Activated CD4-positive, alpha-beta memory T cell treated with anti-CD3 and anti-CD28 coated beads for 36 hours (primary cell): Measurements from ENCODE around the gene ALKBH4. TPM values are rescaled to one million over a fixed set of nuclear protein-coding genes. Genes with fewer than 3 reads are reported as not detected.

Experiments
- CTCF ChIA-PET: fragments of 350-600 bp; sonication (Branson Sonifier 250); formaldehyde crosslinking; loops from one replicate; lab custom pipeline; 2021; ENCODE audit warnings: antibody characterized with exemption, inconsistent platforms; lab: Charles Lee
- POLR2A ChIA-PET: fragments of 350-600 bp; sonication (Branson Sonifier 250); formaldehyde crosslinking; loops from one replicate; lab custom pipeline; 2021; ENCODE audit warnings: antibody characterized with exemption; lab: Charles Lee
- DNase-seq: peaks from one replicate; pipeline ENCODE4 v3.0.0-alpha.2; 2020
- H3K27ac Mint-ChIP-seq: one replicate; pipeline ENCODE4 v1.8.0; 2021; ENCODE audit warnings: mixed read lengths
- H3K27me3 Mint-ChIP-seq: one replicate; pipeline ENCODE4 v1.8.0; 2021; ENCODE audit warnings: mixed read lengths
- H3K36me3 Mint-ChIP-seq: one replicate; pipeline ENCODE4 v1.8.0; 2021; ENCODE audit warnings: mixed read lengths
- H3K4me1 Mint-ChIP-seq: one replicate; pipeline ENCODE4 v1.8.0; 2021; ENCODE audit warnings: low read depth, mixed read lengths
- H3K4me3 Mint-ChIP-seq: one replicate; pipeline ENCODE4 v1.8.0; 2021; ENCODE audit warnings: mild to moderate bottlenecking, mixed read lengths
- H3K9me3 Mint-ChIP-seq: one replicate; pipeline ENCODE4 v1.8.0; 2021; ENCODE audit warnings: mixed read lengths
- intact Hi-C: fragments of 100-400 bp; cut with micrococcal nuclease; formaldehyde crosslinking; loops from one replicate; pipeline ENCODE4 v1.15.1; 2023
- total RNA-seq, 2 experiments: library from RNA; stranded (reverse); gene quantifications; one replicate each; pipeline ENCODE4 v1.2.3, GENCODE V29; 2021

The ALKBH4 gene
- total RNA-seq, 2 experiments from 2014 or later = 7.7 to 7.8 TPM

- no peak overlapping the region for H3K4me3 Mint-ChIP-seq
- no peaks in the 10 kb centered on the region for H3K27me3 Mint-ChIP-seq
- ChIA-PET CTCF (interaction anchor here (1.0 to 3.6 kb wide), 2 partner anchors 42 to 43 kb away, joined by 3 to 26 read pairs; no protein-coding TSS in a partner anchor), POLR2A (no interaction called here)
- H3K9me3 Mint-ChIP-seq = no peaks in the 10 kb centered on the region
- DNase-seq = no peak
- peaks cover 4% of the 10 kb centered on the region for H3K4me1 Mint-ChIP-seq
- peaks cover 3% of the 10 kb centered on the region for H3K36me3 Mint-ChIP-seq
- intact Hi-C loops = no loop called here
- H3K27ac Mint-ChIP-seq = no peak overlapping the region
Observed at GRCh38 chr7:102447311-102447710, 17.4 kb downstream of the ALKBH4 start.

DNA sequence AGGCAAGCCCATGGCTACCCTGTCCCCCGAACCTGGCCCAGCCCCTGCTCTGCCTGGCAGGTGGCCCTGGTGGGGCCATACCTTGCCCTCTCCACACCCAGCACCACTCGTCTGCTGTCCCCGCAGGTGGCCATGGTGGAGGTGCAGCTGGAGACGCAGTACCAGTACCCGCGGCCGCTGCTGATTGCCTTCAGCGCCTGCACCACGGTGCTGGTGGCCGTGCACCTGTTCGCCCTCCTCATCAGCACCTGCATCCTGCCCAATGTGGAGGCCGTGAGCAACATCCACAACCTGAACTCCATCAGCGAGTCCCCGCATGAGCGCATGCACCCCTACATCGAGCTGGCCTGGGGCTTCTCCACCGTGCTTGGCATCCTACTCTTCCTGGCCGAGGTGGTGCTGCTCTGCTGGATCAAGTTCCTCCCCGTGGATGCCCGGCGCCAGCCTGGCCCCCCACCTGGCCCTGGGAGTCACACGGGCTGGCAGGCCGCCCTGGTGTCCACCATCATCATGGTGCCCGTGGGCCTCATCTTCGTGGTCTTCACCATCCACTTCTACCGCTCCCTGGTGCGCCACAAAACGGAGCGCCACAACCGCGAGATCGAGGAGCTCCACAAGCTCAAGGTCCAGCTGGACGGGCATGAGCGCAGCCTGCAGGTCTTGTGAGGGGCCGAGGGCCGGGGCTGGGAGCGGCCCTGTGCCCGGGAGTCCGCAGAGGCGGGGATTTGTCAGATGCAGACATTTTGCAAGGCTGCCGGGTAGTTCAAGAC, 18.1 kb downstream of the ALKBH4 start:
- no peak for DNase-seq
- Mint-ChIP-seq H3K4me3 (no peak overlapping the region), H3K27ac (no peak overlapping the region), H3K9me3 (no peaks in the 10 kb centered on the region), H3K4me1 (peaks cover 4% of the 10 kb centered on the region), H3K36me3 (peaks cover 7% of the 10 kb centered on the region), H3K27me3 (no peaks in the 10 kb centered on the region)
- intact Hi-C loops = no loop called here
- CTCF ChIA-PET = interaction anchor here (1.0 to 1.1 kb wide), 2 partner anchors 20 to 42 kb away, joined by 3 read pairs; no protein-coding TSS in a partner anchor
- POLR2A ChIA-PET = no interaction called here

DNA sequence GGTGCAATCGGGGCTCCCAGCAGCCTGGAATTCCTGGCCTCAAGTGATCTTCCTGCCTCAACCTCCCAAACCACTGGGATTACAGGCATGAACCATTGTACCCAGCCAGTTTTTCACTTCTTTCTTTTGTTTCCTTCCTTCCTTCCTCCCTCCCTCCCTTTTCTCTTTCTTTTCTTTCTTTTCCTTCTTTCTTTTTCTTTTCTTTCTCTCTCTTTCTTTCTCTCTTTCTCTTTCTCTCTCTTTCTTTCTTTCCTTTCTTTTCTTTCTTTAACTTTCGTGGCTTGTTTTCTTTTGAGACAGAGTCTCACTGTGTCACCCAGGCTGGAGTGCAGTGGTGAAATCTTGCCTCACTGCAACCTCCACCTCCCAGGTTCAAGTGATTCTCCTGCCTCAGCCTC, 19.0 kb downstream of the ALKBH4 start:
- no peaks in the 10 kb centered on the region for H3K27me3 Mint-ChIP-seq
- H3K4me3 Mint-ChIP-seq = no peak overlapping the region
- no peaks in the 10 kb centered on the region for H3K9me3 Mint-ChIP-seq
- peaks cover 4% of the 10 kb centered on the region for H3K4me1 Mint-ChIP-seq
- H3K27ac Mint-ChIP-seq = no peak overlapping the region
- CTCF ChIA-PET = interaction anchor here (1.1 kb wide), 1 partner anchor 21 kb away, joined by 3 read pairs; no protein-coding TSS in a partner anchor
- no peak for DNase-seq
- peaks cover 9% of the 10 kb centered on the region for H3K36me3 Mint-ChIP-seq
- intact Hi-C loops = no loop called here
- POLR2A ChIA-PET = no interaction called here

DNA sequence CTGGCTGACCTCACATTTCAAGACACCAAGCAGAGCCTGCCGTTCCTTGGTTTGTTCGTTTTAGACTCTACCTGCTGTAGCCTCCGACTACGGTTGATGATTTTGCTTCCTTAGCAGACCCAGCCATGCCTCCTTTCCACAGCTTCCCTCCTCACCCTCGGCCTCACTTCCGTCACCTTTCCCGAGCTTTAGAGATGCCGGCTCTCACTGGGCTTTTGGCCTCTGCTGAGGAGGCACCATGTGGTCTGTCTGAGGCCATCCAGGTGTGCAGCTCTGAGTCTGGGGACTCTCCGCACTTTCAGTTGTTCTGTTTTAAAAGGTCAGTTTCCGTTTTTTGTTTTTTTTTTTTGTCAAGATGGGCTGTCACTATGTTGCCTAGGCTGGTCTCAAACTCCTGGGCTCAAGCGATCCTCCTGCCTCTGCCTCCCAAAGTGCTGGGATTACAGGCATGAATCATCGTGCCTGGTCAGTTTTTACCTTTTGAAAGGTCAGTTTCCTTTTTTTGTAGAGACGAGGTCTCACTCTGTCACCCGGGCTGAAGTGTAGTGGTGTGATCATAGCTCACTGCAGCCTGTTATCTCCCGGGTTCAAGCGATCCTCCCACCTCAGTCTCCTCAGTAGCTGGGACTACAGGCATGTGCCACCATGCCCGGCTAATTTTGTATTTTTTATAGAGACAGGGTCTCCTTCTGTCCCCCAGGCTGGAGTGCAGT, 19.5 kb downstream of the ALKBH4 start:
- intact Hi-C loops = no loop called here
- ChIA-PET POLR2A (no interaction called here), CTCF (interaction anchor here (1.1 kb wide), 1 partner anchor 22 kb away, joined by 3 read pairs; no protein-coding TSS in a partner anchor)
- H3K9me3 Mint-ChIP-seq = no peaks in the 10 kb centered on the region
- DNase-seq = no peak
- peaks cover under 1% of the 10 kb centered on the region for H3K4me1 Mint-ChIP-seq
- peaks cover 9% of the 10 kb centered on the region for H3K36me3 Mint-ChIP-seq
- H3K27me3 Mint-ChIP-seq = no peaks in the 10 kb centered on the region
- H3K4me3 Mint-ChIP-seq = no peak overlapping the region
- H3K27ac Mint-ChIP-seq = no peak overlapping the region

DNA sequence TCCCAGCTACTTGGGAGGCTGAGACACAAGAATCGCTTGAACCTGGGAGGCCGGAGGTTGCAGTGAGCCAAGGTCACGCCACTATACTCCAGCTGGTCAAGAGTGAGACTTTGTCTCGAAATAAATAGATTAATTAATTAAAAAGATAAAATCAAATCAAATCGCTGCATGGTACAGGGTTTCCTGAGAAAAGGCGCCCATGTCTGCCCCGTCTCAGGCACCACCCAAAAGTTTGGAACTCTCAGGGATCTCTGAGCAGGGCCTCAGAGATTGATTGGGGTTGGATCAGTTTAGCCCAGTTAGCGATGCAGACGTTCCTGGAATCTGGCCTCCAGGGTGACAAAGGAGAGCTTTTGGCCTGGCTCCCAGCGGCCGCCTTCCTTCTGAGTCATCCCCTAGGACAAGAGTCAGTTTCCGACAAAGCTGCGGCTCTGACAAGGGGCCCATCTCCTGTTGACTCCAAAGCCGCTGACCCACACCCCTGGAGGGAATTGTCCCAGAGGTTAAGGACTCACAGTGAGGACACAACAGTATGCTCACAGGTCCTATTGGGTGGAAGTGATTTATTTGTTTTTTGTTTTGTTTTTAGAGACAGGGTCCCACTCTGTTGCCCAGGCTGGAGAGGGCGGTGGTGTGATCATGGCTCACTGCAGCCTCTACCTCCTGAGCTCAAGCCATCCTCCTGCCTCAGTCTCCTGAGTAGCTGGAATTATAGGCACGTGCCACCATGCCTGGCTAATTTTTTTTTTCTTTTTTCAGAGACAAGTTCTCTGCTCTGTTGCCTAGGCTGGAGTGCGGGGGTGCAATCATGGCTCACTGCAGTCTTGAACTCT, 24.5 kb downstream of the ALKBH4 start:
- H3K4me3 Mint-ChIP-seq = no peak overlapping the region

DNA sequence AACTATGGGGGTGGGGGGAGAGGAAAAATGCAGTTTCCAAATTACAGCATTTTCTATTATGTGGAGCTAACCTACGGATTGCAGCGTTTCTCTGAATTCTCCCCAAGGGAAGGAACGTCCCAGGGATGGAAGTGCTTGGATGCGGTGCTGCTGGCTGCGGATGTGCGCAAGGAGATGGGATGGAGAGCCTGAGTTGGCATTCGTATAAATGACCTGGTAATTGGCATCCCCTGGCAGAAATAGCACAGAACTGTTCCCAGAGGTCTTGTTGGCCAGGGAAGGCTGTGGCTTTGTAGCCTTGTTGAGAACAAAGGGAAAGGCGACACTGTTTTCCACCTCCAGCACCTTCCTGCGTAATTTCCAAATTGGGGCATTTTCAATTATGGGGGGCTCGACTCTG, 28.5 kb downstream of the ALKBH4 start:
- DNase-seq = no peak
- POLR2A ChIA-PET = no interaction called here
- peaks cover 27% of the 10 kb centered on the region for H3K4me1 Mint-ChIP-seq
- H3K36me3 Mint-ChIP-seq = peaks cover 6% of the 10 kb centered on the region
- no peak overlapping the region for H3K4me3 Mint-ChIP-seq
- CTCF ChIA-PET = interaction anchor here (1.1 kb wide), 1 partner anchor 31 kb away, joined by 3 read pairs; no protein-coding TSS in a partner anchor
- H3K9me3 Mint-ChIP-seq = no peaks in the 10 kb centered on the region
- H3K27me3 Mint-ChIP-seq = no peaks in the 10 kb centered on the region
- no peak overlapping the region for H3K27ac Mint-ChIP-seq
- intact Hi-C loops = no loop called here

More for the DNA sequence above, 24.5 kb downstream of the ALKBH4 start:
- Mint-ChIP-seq H3K36me3 (peaks cover 15% of the 10 kb centered on the region), H3K9me3 (no peaks in the 10 kb centered on the region), H3K27me3 (no peaks in the 10 kb centered on the region), H3K27ac (no peak overlapping the region), H3K4me1 (peaks cover 3% of the 10 kb centered on the region)
- intact Hi-C loops = no loop called here
- ChIA-PET CTCF (interaction anchor here (1.0 kb wide), 1 partner anchor 22 kb away, joined by 3 read pairs; no protein-coding TSS in a partner anchor), POLR2A (interaction anchor here (0.6 kb wide), 1 partner anchor 11 kb away, joined by 3 read pairs; no protein-coding TSS in a partner anchor)
- DNase-seq = no peak

DNA sequence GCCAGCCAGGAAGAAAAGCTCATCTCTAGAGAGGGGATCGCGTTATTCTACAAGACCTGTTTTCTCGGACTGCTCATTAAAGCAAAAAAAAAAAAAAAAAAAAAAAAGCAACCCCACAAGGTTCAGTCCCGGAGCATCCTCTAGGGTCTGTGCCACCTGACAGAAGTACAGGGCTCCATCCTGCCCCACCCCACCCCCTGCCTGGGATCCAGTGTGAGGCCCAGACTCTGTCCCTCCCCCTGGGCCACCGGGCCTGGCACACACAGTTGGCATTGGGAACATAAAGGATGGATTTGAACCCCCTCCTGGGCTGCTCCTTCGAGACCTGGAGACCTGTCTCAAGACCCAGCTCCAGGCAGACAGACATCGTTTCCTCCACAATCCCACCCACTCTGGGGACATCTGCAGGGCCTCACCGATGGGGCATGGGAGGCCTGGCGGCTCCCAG, 30.6 kb downstream of the ALKBH4 start:
- POLR2A ChIA-PET = interaction anchor here (0.9 to 2.5 kb wide), 5 partner anchors 8 to 38 kb away, joined by 3 to 12 read pairs (median 4); partner anchors contain the start of genes ALKBH4 and PRKRIP1
- H3K9me3 Mint-ChIP-seq = no peaks in the 10 kb centered on the region
- no peaks in the 10 kb centered on the region for H3K27me3 Mint-ChIP-seq
- H3K4me1 Mint-ChIP-seq = peaks cover 47% of the 10 kb centered on the region
- H3K36me3 Mint-ChIP-seq = peaks cover 4% of the 10 kb centered on the region
- DNase-seq = peak; percentile 40
- peak overlapping the region; percentile 81 for H3K4me3 Mint-ChIP-seq
- peak overlapping the region; percentile 49 for H3K27ac Mint-ChIP-seq
- CTCF ChIA-PET = interaction anchor here (0.6 to 2.9 kb wide), 5 partner anchors 16 to 36 kb away, joined by 3 to 11 read pairs (median 4); no protein-coding TSS in a partner anchor
- intact Hi-C loops = no loop called here

DNA sequence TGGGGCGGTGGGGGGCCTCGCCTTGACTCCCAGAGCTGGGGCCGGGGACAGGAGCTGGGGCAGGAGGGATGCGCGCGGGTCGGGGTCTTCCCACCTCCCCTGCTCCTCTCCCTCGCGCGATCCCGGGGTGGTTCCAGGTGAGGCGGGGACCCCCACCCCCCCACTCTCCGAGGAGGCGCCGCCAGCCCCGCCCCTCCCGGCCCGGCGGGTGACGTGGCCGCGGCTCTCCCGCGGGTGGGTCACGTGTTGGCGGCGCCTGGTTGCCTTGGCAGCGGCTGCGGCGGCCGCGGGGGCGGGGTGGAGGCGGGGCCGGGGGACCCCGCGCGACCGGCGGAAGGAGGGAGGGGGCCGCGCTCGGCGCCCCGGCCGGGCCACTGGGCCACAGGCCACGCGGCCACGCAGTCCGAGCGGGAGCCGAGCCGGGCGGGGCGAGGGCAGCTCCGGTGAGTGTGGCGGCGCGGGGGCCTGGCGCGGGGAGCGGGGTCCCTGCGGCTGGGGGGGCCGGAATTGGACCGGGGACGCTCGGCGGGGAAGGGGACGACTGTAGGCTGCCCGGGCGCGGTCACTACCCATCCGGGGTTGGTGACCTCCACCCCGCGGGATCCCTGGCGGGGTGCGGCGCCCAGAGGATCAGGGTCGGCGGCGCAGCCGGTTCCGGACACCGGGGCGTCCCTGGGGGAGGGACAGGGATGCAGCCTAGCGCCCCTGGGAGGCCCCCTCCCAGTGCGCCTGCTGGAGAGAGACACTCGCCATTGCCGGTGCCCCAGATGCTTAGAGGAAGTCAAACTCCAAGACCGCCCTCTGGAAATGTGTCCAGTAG, 31.2 kb downstream of the ALKBH4 start, which contains the start of gene ORAI2:
Gene ORAI2 (plus strand): TSS at position 357 of the 820 bp plus-strand sequence. CDS start 5,382 bp downstream, outside the sequence.
- Mint-ChIP-seq H3K27ac (peak within 1 kb of the TSS; percentile 93), H3K27me3 (no peaks in the 10 kb centered on the region), H3K36me3 (peaks cover 3% of the 10 kb centered on the region), H3K4me1 (peaks cover 48% of the 10 kb centered on the region), H3K4me3 (peak within 1 kb of the TSS; percentile 81), H3K9me3 (no peaks in the 10 kb centered on the region)
- ChIA-PET POLR2A (interaction anchor here (0.9 to 2.5 kb wide), 5 partner anchors 8 to 37 kb away, joined by 3 to 12 read pairs (median 4); partner anchors contain the start of genes ALKBH4 and PRKRIP1), CTCF (interaction anchor here (0.6 to 2.9 kb wide), 4 partner anchors 21 to 36 kb away, joined by 3 to 11 read pairs (median 5); no protein-coding TSS in a partner anchor)
- intact Hi-C loops = no loop called here
- peak; percentile 89 for DNase-seq

- ChIA-PET CTCF (interaction anchor here (2.0 to 2.9 kb wide), 2 partner anchors 20 to 28 kb away, joined by 6 to 11 read pairs; no protein-coding TSS in a partner anchor), POLR2A (interaction anchor here (0.8 to 2.5 kb wide), 3 partner anchors 17 to 32 kb away, joined by 4 to 12 read pairs (median 4); partner anchors contain the start of gene ALKBH4)
- intact Hi-C loops = no loop called here
- Mint-ChIP-seq H3K36me3 (peaks cover 3% of the 10 kb centered on the region), H3K4me3 (peak overlapping the region; percentile 74), H3K4me1 (peaks cover 54% of the 10 kb centered on the region), H3K27me3 (no peaks in the 10 kb centered on the region), H3K9me3 (no peaks in the 10 kb centered on the region), H3K27ac (peak overlapping the region; percentile 93)
- peak; percentile 25 for DNase-seq
Observed at GRCh38 chr7:102432442-102433218, 32.0 kb downstream of the ALKBH4 start.
